SU-DHL-6 (cell line): Measurements from ENCODE around the gene ZNF212.

Experiments
- H2AFZ ChIP-seq: fragments of 200-600 bp; sonication (generic); 2 replicates; pipeline ENCODE4 v1.6.1; 2014; ENCODE audit warnings: low read depth, mild to moderate bottlenecking, moderate library complexity, mixed read lengths, antibody characterized with exemption, low read length; ENCODE audit not compliant: severe bottlenecking
- H3F3A ChIP-seq: fragments of 200-600 bp; shearing (Covaris generic); 2 replicates; pipeline ENCODE4 v1.6.0; 2016; ENCODE audit warnings: antibody characterized with exemption, mild to moderate bottlenecking; ENCODE audit not compliant: insufficient read depth
- H3K27ac ChIP-seq: fragments of 200-600 bp; sonication (generic); 2 replicates; pipeline ENCODE4 v1.5.1; 2016; ENCODE audit warnings: low read depth, mild to moderate bottlenecking, low read length, moderate library complexity, mixed read lengths
- H3K27me3 ChIP-seq: fragments of 200-600 bp; sonication (generic), shearing (Covaris generic); 2 replicates; pipeline ENCODE4 v1.6.0; 2014; ENCODE audit warnings: mild to moderate bottlenecking, low read length
- H3K36me3 ChIP-seq: fragments of 200-600 bp; sonication (generic); 2 replicates; pipeline ENCODE4 v1.6.1; 2014; ENCODE audit warnings: mild to moderate bottlenecking, low read length, mixed read lengths
- H3K4me2 ChIP-seq: fragments of 300-600, 200-600 bp; shearing (Covaris generic), sonication (generic); 2 replicates; pipeline ENCODE4 v1.6.0; 2014; ENCODE audit warnings: low read length, low read depth, mild to moderate bottlenecking; ENCODE audit not compliant: poor library complexity, severe bottlenecking
- H3K4me3 ChIP-seq: fragments of 200-600 bp; sonication (generic); 2 replicates; pipeline ENCODE4 v1.5.1; 2014; ENCODE audit warnings: antibody characterized with exemption, low read length, mild to moderate bottlenecking, mixed read lengths; ENCODE audit not compliant: insufficient read depth, poor library complexity, severe bottlenecking
- H3K79me2 ChIP-seq: fragments of 200-600 bp; sonication (generic); 2 replicates; pipeline ENCODE4 v1.6.1; 2014; ENCODE audit warnings: mild to moderate bottlenecking, low read length, moderate library complexity; ENCODE audit not compliant: insufficient read depth
- H3K9ac ChIP-seq: fragments of 200-600 bp; sonication (generic); 2 replicates; pipeline ENCODE4 v1.7.0; 2014; ENCODE audit warnings: mild to moderate bottlenecking, low read length
- H3K9me2 ChIP-seq: fragments of 200-600 bp; sonication (generic); replicated peaks from 2 replicates; pipeline ENCODE4 v1.6.1; 2014; ENCODE audit warnings: low read length; ENCODE audit not compliant: insufficient read depth
- H3K9me3 ChIP-seq: fragments of 200-600 bp; sonication (generic); 2 replicates; pipeline ENCODE4 v1.6.1; 2014; ENCODE audit warnings: low read length, mixed read lengths; ENCODE audit not compliant: insufficient read depth
- H4K20me1 ChIP-seq: fragments of 200-600 bp; sonication (generic); 2 replicates; pipeline ENCODE4 v1.6.1; 2014; ENCODE audit warnings: low read depth, mild to moderate bottlenecking, antibody characterized with exemption, low read length, moderate library complexity, mixed read lengths
- EZH2phosphoT487 ChIP-seq: fragments of 200-600 bp; sonication (generic), shearing (Covaris generic); conservative IDR thresholded peaks from 2 replicates; pipeline ENCODE4 v1.6.1; 2018; ENCODE audit warnings: mild to moderate bottlenecking, antibody characterized with exemption, low read length, moderate library complexity, mixed read lengths
- TF ChIP-seq, protein P1 (sequence below): fragments of 200-600 bp; sonication (generic); IDR thresholded peaks from one replicate; pipeline ENCODE4 v1.5.1; 2017; ENCODE audit warnings: antibody characterized with exemption, mild to moderate bottlenecking, low read length, moderate library complexity; ENCODE audit not compliant: insufficient read depth, poor library complexity, severe bottlenecking

ZNF212 gene

DNA sequence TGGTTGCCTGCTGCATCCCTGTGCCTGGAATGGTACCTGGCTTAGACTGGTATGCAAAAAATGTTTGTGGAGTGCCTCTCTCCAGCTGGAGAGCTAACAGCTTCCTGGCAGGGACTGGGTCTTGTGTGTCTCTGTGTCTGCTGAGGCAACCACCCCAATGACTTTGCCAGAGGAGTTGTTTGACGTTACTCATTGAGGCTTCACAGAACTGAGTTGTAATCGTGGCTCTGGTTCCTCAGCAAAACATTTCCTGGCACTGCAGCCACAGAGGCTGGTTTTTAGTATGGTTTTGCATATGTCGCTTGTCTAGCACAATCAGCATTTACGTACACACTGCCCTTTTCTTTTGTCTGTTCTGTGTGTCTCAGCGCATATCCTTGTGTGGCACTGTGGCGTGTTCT lies 36.6 kb upstream of the ZNF212 start:
- 0 out of 2 replicates have a peak, but pooled peaks cover 7% of the 10 kb centered on the region for H3K36me3 ChIP-seq
- peaks cover 1% of the 10 kb centered on the region; the same call in 1 of the 2 replicates for H3K79me2 ChIP-seq
- TF ChIP-seq EZH2phosphoT487, result no peak
- TF ChIP-seq, protein P1, sequence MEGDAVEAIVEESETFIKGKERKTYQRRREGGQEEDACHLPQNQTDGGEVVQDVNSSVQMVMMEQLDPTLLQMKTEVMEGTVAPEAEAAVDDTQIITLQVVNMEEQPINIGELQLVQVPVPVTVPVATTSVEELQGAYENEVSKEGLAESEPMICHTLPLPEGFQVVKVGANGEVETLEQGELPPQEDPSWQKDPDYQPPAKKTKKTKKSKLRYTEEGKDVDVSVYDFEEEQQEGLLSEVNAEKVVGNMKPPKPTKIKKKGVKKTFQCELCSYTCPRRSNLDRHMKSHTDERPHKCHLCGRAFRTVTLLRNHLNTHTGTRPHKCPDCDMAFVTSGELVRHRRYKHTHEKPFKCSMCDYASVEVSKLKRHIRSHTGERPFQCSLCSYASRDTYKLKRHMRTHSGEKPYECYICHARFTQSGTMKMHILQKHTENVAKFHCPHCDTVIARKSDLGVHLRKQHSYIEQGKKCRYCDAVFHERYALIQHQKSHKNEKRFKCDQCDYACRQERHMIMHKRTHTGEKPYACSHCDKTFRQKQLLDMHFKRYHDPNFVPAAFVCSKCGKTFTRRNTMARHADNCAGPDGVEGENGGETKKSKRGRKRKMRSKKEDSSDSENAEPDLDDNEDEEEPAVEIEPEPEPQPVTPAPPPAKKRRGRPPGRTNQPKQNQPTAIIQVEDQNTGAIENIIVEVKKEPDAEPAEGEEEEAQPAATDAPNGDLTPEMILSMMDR, result no peak
- no peaks in the 10 kb centered on the region for H3K9me2 ChIP-seq
- no peaks in the 10 kb centered on the region for H3F3A ChIP-seq
- no peak overlapping the region for H3K4me3 ChIP-seq
- no peak overlapping the region for H3K4me2 ChIP-seq
- no peaks in the 10 kb centered on the region for H3K9me3 ChIP-seq
- H2AFZ ChIP-seq, result no peak overlapping the region
- no peaks in the 10 kb centered on the region for H4K20me1 ChIP-seq
- H3K27me3 ChIP-seq, result no peaks in the 10 kb centered on the region
- H3K9ac ChIP-seq, result no peak overlapping the region
- no peak overlapping the region for H3K27ac ChIP-seq

DNA sequence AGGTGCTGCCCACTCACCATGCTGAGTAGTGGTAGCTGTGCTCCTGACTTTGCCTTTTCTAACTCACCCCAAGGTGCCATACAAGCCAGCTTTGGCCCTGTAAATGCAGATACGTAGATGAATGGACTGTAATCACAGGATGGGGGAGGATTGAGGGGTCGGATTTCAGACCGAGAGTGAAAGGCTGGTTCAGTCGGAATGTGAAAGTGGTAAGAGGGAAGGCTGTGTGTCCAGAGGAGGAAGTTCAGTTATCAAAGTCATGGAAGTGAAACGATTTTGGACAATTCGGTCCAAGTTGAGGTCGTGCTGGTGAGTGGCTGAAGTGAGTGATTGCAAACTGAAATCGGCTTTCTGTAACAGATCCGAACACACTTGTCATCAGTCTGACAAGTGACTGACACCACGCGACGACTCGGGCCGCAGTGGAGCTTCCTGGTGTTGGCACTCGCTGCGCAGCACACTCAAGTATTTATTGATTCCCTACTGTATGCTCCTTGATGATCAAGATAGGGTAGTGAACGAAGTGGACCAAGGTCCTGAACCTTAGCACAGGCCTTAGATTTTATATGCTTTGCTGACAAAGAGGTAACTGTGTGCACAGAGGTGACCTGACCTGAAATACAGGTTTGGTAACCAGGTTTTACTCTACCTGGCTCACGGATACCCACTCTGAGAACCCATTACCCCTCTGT lies 33.6 kb upstream of the ZNF212 start:
- H3K4me2 ChIP-seq, result no peak overlapping the region
- no peak overlapping the region for H3K27ac ChIP-seq
- H2AFZ ChIP-seq, result no peak overlapping the region
- TF ChIP-seq, protein P1, result no peak
- H3F3A ChIP-seq, result no peaks in the 10 kb centered on the region
- H3K9ac ChIP-seq, result no peak overlapping the region
- H3K9me2 ChIP-seq, result no peaks in the 10 kb centered on the region
- H4K20me1 ChIP-seq, result no peaks in the 10 kb centered on the region
- H3K4me3 ChIP-seq, result no peak overlapping the region
- H3K36me3 ChIP-seq, result 0 out of 2 replicates have a peak, but pooled peaks cover 4% of the 10 kb centered on the region
- no peaks in the 10 kb centered on the region for H3K27me3 ChIP-seq
- no peaks in the 10 kb centered on the region for H3K9me3 ChIP-seq
- H3K79me2 ChIP-seq, result no peaks in the 10 kb centered on the region

DNA sequence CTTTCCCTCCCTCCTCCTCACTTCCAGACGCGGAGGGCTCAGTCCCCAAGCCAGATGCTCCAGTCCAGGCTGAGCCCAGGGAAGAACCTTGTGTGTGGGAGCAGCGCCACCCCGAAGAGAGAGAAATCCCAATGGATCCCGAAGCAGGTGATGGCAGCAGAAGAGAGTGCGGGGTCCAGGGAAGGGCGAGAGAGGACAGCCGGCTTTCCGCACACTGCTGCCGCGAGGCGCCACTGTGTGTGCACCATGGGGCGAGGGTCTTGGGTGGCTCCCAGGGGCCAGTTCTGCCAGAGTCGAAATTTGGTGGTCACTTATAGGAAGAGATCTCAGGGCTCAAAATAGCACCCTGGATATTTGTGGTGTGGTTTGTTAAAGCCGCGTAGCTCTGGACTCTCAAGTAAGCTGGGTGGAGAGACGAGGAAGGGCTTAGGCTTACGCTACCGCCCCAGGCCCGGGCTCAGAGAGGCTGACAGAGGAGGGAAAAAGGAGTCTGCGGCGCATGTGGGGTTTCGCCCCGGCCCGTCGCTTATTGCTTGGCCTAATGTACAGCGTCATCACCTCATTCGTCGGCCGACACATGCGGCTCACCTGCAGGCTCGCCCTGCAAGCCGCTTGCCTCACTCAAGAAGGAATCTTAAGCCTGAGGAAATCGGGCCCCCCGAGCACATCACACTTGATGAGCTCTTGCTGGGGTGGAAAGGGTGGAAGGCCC lies 32.0 kb upstream of the ZNF212 start:
- H3K4me2 ChIP-seq, result no peak overlapping the region
- H3F3A ChIP-seq, result no peaks in the 10 kb centered on the region
- H3K9ac ChIP-seq, result no peak overlapping the region
- H4K20me1 ChIP-seq, result no peaks in the 10 kb centered on the region
- H3K27ac ChIP-seq, result no peak overlapping the region
- no peaks in the 10 kb centered on the region for H3K27me3 ChIP-seq
- no peaks in the 10 kb centered on the region for H3K9me3 ChIP-seq
- H2AFZ ChIP-seq, result no peak overlapping the region
- no peak overlapping the region for H3K4me3 ChIP-seq
- H3K9me2 ChIP-seq, result no peaks in the 10 kb centered on the region
- 0 out of 2 replicates have a peak, but pooled peaks cover 4% of the 10 kb centered on the region for H3K36me3 ChIP-seq
- H3K79me2 ChIP-seq, result no peaks in the 10 kb centered on the region
- no peak for TF ChIP-seq EZH2phosphoT487
- TF ChIP-seq, protein P1, result no peak
